Breast epithelium (tissue), 3 donors: ENCODE data around the gene RNF8.

ENCODE experiments used
- CTCF ChIP-seq, 3 donors: fragments of 450-650 bp; IDR thresholded peaks; one replicate each; pipeline ENCODE4 v1.5.1; 2016 to 2017; ENCODE audit warnings: antibody characterized with exemption in 3 of 3, mild to moderate bottlenecking in 3 of 3, moderate library complexity in 3 of 3
- POLR2A ChIP-seq: fragments of 450-650 bp; IDR thresholded peaks from one replicate; pipeline ENCODE4 v1.6.1; 2016; ENCODE audit warnings: antibody characterized with exemption, mild to moderate bottlenecking, moderate library complexity
- POLR2AphosphoS5 ChIP-seq, 3 donors: sonication (generic); formaldehyde crosslinking; IDR thresholded peaks; one replicate each; pipeline ENCODE4 v1.6.1; 2017; ENCODE audit warnings: antibody characterized with exemption in 3 of 3

- TF ChIP-seq CTCF (IDR thresholded peaks at IDR 0.05) (no peak), POLR2A (no peak), POLR2AphosphoS5 (IDR thresholded peaks at IDR 0.05) (no peak)
These were observed 37.7 kb upstream of the RNF8 start for GRCh38 chr6:37316071-37316470.
